Dermis blood vessel endothelial cell (primary cell): ENCODE measurements around the gene ZMIZ2. TPM values are rescaled to one million over a fixed set of nuclear protein-coding genes. Genes with fewer than 3 reads are reported as not detected.

Experiments
- DNase-seq: peaks from one replicate; pipeline ENCODE4 v3.0.0; 2010
- total RNA-seq: library from RNA; depleted of rRNA; stranded (reverse); fragments of >200 nt; gene quantifications from 2 replicates; pipeline ENCODE4 v1.2.3, GENCODE V29; 2014

ZMIZ2 gene
- total RNA-seq, 1 donor from 2014 or later, result 10.6 TPM

DNA sequence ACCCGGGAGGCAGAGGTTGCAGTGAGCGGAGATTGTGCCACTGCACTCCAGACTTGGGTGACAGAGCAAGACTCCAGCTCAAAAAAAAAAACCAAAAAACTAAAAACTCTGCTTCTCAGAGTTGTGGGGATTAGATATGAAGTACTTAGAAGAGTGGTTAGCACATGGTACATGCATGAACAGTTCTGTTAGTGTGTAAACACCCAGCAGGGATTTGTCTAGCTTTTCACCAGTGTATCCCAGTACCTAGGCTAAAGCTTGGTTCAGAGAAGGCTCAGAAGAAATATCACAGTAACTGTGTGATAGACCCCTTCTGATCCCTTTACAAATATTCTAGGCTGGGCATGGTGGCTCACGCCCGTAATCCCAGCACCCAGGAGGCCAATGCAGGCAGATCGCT lies 57.3 kb downstream of the ZMIZ2 start:
- DNase-seq, result no peak

DNA sequence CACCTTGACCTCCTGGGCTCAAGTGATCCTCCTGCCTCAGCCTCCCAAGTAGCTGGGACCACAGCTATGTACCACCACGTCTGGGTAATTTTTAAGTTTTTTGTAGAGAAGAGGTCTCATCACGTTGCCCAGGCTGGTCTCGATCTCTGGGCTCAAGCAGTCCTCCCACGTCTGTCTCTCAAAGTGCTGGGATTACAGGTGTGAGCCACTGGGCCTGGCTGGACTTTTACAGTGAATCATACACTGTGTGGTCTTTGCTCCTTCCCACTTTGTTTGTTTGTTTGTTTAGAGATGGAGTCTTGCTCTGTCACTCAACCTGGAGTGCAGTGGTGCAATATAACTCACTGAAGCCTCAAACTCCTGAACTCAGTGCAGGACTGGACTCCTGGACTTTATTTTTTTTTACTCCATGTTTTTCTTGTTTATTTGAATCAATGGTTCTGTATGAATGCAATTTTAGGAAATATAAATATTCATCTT lies 60.3 kb downstream of the ZMIZ2 start:
- no peak for DNase-seq

DNA sequence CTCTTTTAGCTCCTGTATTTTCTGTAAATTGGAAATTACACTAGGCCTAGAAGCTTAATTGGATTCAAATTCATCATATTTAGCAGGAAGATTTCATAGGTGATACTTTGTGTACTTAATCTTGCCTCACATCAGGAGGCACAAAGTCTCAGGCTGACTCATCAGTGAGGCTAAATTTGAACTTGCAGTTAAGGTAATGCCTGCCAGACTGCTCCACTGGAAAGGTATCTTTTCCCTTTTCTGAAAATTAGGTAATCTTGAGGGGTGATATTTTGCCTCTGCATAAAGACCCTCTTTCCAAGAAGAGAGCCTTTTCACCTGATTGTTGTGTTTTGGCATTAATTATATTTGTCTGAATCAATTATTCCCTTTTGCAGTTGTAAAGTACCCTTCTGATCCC lies 62.4 kb downstream of the ZMIZ2 start:
- DNase-seq, result peak; percentile 23

DNA sequence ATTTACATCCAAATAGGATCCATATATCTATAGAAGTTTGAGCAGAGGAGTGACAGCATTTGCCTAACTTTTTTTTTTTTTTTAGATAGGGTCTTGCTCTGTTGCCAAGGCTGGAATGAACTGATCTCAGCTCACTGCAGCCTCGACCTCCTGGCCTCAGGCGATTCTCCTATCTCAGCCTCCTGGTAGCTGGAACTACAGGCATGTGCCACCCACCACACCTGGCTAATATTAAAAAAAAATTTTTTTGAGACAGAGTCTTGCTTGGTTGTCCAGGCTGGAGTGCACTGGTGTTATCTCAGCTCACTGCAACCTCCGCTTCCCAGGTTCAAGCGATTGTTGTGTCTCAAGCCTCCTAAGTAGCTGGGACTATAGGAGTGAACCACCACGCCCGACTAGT lies 62.9 kb downstream of the ZMIZ2 start:
- no peak for DNase-seq

DNA sequence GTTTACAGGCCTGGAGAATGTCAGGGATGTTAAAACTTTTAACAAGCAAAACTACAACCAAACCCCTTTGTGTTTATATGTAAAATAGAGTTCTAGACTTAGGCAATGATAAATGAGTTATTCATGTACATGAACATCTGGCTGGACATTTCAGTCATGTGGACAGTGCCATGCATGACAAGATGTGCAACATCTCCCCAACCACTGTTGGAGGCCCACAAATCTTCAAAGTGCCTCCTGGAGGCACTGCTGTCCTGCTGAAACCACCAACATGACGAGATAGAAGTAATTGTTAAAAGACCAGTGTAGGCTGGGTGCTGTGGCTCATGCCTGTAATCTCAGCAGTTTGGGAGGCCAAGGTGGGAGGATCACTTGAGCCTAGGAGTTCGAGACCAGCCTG lies 66.3 kb downstream of the ZMIZ2 start:
- no peak for DNase-seq

DNA sequence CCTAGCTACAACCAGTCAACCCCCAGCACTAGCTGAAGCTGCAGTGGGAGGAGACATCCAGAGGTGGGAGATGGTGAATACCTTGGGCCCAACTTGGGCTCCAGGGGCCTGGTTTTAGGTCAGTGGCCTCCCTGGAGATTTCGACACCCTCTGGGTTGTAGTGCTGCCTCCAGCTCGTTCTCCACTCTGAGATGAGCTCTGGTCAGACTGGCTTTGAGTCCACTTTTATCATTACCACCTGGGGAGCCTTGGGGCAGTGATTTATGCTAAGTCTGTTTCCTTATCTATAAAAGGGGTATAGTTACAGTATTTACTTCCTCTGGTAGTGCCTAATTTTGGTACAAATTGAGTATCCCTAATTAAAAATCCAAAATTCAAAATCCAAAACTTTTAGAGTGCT lies 70.6 kb downstream of the ZMIZ2 start:
- DNase-seq, result no peak

Other genes starting within 250 kb of the ZMIZ2 start
- gene NPC1L1, start 207.5 kb upstream of the ZMIZ2 start, total RNA-seq, result not detected in 2 replicates
- 55.5 and 69.5 TPM in 2 replicates for gene DDX56, start 174.9 kb upstream of the ZMIZ2 start, total RNA-seq
- gene TMED4, start 166.6 kb upstream of the ZMIZ2 start, total RNA-seq, result 78.8 and 191 TPM in 2 replicates
- 57.0 and 102 TPM in 2 replicates for gene OGDH, start 142.2 kb upstream of the ZMIZ2 start, total RNA-seq
- gene PPIA, start 47.8 kb downstream of the ZMIZ2 start, total RNA-seq, result 3,103 and 4,000 TPM in 2 replicates
- 158 and 274 TPM in 2 replicates for gene H2AZ2, start 99.2 kb downstream of the ZMIZ2 start, total RNA-seq
- 18.5 and 30.9 TPM in 2 replicates for gene PURB, start 136.7 kb downstream of the ZMIZ2 start, total RNA-seq
- gene MYO1G, start 230.2 kb downstream of the ZMIZ2 start, total RNA-seq, result 0.09 and 0.17 TPM in 2 replicates